ENCODE results near the gene POLH. TPM values are rescaled to one million over a fixed set of nuclear protein-coding genes. Genes with fewer than 3 reads are reported as not detected.
A peak's percentile ranks its signal among the peaks of the same experiment; 100 is the strongest.

Gene POLH
- total and polyA plus RNA-seq, 9 of the 15 experiments (the other 6 are each of a cell fraction or from before 2014, with no cell fraction given): 5.8 to 31.6 (median 20.6) TPM

GRCh38 chr6:43570876-43571441 lies 5.0 kb upstream of the POLH start (continued):
- no peak for TF ChIP-seq MNT (conservative IDR thresholded peaks at IDR 0.05)
- TF ChIP-seq FOXA1 (IDR thresholded peaks at IDR 0.05; ENCODE audit: borderline replicate concordance): no peak
- no peak; the same call in 1 of the 2 replicates for TF ChIP-seq TCF3 (CRISPR knock-in tag; IDR thresholded peaks at IDR 0.05)
- TF ChIP-seq MBD2 (IDR thresholded peaks at IDR 0.05; ENCODE audit: borderline replicate concordance, low read depth): no peak
- 0 out of 2 replicates have a peak, but pooled peaks have one; percentile 11 for TF ChIP-seq GABPB1 (CRISPR knock-in tag; IDR thresholded peaks at IDR 0.05)
- no peak for TF ChIP-seq EGR1 (conservative IDR thresholded peaks at IDR 0.05)
- no peak for TF ChIP-seq ZNF384 (IDR thresholded peaks at IDR 0.05; ENCODE audit: low read depth, low read length)
- no peak for TF ChIP-seq CCNT2 (IDR thresholded peaks at IDR 0.05; ENCODE audit: borderline replicate concordance, extremely low read depth, insufficient read length, low read depth, low read length)
- TF ChIP-seq BRD4 (IDR thresholded peaks at IDR 0.05): no peak
- no peak for TF ChIP-seq ZBTB43 (CRISPR knock-in tag; IDR thresholded peaks at IDR 0.05)
- TF ChIP-seq HES1 (IDR thresholded peaks at IDR 0.05; ENCODE audit: low read depth): no peak
- no peak for TF ChIP-seq ZC3H11A (IDR thresholded peaks at IDR 0.05; ENCODE audit: low read depth, low read length)
- no peak for TF ChIP-seq ZNF224 (CRISPR knock-in tag; IDR thresholded peaks at IDR 0.05)
- TF ChIP-seq CGGBP1 (CRISPR knock-in tag; IDR thresholded peaks at IDR 0.05): no peak
- no peak for TF ChIP-seq DIDO1 (tag; IDR thresholded peaks at IDR 0.05; ENCODE audit: low read depth)
- no peak for TF ChIP-seq ATF6 (CRISPR knock-in tag; IDR thresholded peaks at IDR 0.05)
- no peak for TF ChIP-seq ZNF143 (CRISPR knock-in tag; IDR thresholded peaks at IDR 0.05)
- TF ChIP-seq ZNF764 (CRISPR knock-in tag; IDR thresholded peaks at IDR 0.05; ENCODE audit: low read depth): no peak
- TF ChIP-seq NUFIP1 (IDR thresholded peaks at IDR 0.05; ENCODE audit: partially characterized antibody): no peak
- TF ChIP-seq CBFA2T3 (IDR thresholded peaks at IDR 0.05): no peak
- no peak for TF ChIP-seq SMAD1 (IDR thresholded peaks at IDR 0.05; ENCODE audit: low read depth, low read length, partially characterized antibody)
